Measurements from ENCODE around the gene BLM. TPM values are rescaled to one million over a fixed set of nuclear protein-coding genes. Genes with fewer than 3 reads are reported as not detected.
A peak's percentile ranks its signal among the peaks of the same experiment; 100 is the strongest.

The BLM gene
- total RNA-seq, 1 experiment from 2014 or later = 65.9 TPM

- Histone ChIP-seq H3K36me3 (no peaks in the 10 kb centered on the region), H3K4me3 (no peak overlapping the region), H3K9me3 (replicated peaks) (no peaks in the 10 kb centered on the region), H3K27ac (no peak overlapping the region), H3K4me1 (peaks cover 5% of the 10 kb centered on the region; the same call in 1 of the 2 replicates), H3K27me3 (no peaks in the 10 kb centered on the region)
- DNase-seq = peak in 1 of 2 experiments; percentile 40
These were observed 146.0 kb downstream of the BLM start for GRCh38 chr15:90862964-90863778.

DNA sequence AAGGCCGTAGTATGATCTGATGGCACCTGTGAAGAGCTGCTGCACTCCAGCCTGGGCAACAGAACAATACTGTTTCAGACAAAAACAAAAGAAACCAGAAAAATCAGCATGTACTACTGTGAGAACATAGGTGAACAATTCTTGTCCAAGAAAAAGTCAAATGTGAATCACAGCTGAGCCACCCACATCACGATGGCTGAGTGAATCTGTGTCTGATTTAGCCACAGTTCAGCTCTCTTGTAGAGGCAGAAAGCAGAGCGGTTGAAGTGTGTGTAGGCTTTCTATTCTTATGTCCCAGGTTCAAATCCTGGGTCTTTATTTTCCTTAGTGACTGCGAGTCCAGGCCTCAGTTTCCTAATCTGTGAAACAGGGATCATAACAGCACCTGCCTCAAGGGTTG lies 146.8 kb downstream of the BLM start:
- H3K36me3 ChIP-seq = no peaks in the 10 kb centered on the region
- H3K9me3 ChIP-seq (replicated peaks) = no peaks in the 10 kb centered on the region
- no peak overlapping the region for H3K4me3 ChIP-seq
- no peak overlapping the region for H3K27ac ChIP-seq
- H3K27me3 ChIP-seq = no peaks in the 10 kb centered on the region
- peaks cover 11% of the 10 kb centered on the region for H3K4me1 ChIP-seq
- no peak for DNase-seq

DNA sequence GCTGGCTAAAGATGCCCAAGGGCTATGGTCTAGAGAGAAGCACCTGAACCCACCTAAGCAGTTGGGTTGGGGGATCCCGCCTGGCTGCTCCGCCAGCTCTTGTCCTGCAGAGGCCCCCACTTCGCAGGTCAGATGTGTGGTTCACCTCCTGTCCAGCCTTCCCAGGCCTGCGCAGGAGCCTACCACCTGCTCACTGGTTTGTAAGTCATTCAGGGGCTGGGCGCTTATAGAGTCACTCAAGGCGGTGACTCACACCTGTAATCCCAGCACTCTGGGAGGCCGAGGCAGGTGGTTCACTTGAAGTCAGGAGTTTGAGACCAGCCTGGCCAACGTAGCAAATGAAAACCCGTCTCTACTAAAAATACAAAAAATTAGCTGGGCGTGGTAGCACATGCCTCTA lies 147.4 kb downstream of the BLM start:
- Histone ChIP-seq H3K4me3 (no peak overlapping the region), H3K36me3 (no peaks in the 10 kb centered on the region), H3K27ac (no peak overlapping the region), H3K9me3 (replicated peaks) (no peaks in the 10 kb centered on the region), H3K27me3 (no peaks in the 10 kb centered on the region), H3K4me1 (peaks cover 16% of the 10 kb centered on the region)
- DNase-seq = peak; percentile 63 to 70

DNA sequence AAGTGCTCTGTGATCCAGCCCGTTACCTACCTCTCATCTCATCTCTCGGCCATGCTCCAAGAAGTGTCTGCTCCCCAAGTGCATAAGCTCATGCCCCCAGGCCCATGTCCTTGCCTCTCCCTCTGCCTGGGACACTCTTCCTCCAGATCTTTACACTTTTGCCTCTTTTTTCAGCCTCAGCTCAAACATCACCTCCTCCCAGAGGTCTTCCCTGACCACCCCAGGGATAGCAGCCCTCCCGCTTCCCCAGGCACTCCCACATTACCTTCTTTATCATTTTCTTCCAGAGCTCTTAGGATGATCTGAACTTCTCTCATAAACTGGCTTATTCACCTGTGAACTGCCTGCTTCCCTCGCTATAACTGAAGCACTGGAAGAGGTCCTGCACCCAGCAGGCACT lies 148.6 kb downstream of the BLM start:
- Histone ChIP-seq H3K36me3 (no peaks in the 10 kb centered on the region), H3K27ac (no peak overlapping the region), H3K9me3 (replicated peaks) (no peaks in the 10 kb centered on the region), H3K4me1 (peaks cover 23% of the 10 kb centered on the region), H3K27me3 (no peaks in the 10 kb centered on the region), H3K4me3 (no peak overlapping the region)
- DNase-seq = no peak

Other genes with a start within 250 kb of the BLM start
- gene CRTC3, start 187.4 kb upstream of the BLM start, total RNA-seq (2014; rRNA removed; shearing (Covaris generic)) = 13.4 and 15.5 TPM in 2 replicates
- gene FURIN, start 151.2 kb downstream of the BLM start, total RNA-seq (2014; rRNA removed; shearing (Covaris generic)) = 12.0 and 12.6 TPM in 2 replicates
- 0.25 and 1.1 TPM in 2 replicates for gene FES, start 167.2 kb downstream of the BLM start, total RNA-seq (2014; rRNA removed; shearing (Covaris generic))
- gene MAN2A2, start 186.0 kb downstream of the BLM start, total RNA-seq (2014; rRNA removed; shearing (Covaris generic)) = 11.0 and 12.6 TPM in 2 replicates
- 4.6 and 4.7 TPM in 2 replicates for gene HDDC3, start 215.2 kb downstream of the BLM start, total RNA-seq (2014; rRNA removed; shearing (Covaris generic))
- gene UNC45A, start 217.9 kb downstream of the BLM start, total RNA-seq (2014; rRNA removed; shearing (Covaris generic)) = 40.7 and 42.4 TPM in 2 replicates
- 6.8 and 8.6 TPM in 2 replicates for gene RCCD1, start 237.5 kb downstream of the BLM start, total RNA-seq (2014; rRNA removed; shearing (Covaris generic))